ENCODE measurements around the gene ADAMTSL1. TPM values are rescaled to one million over a fixed set of nuclear protein-coding genes. Genes with fewer than 3 reads are reported as not detected.

Gene ADAMTSL1
- total and polyA plus RNA-seq, 2 of the 13 experiments (the other 11 are each of a cell fraction or from before 2014, with no cell fraction given), result not detected

GRCh38 chr9:18504707-18505106, 30.8 kb downstream of the ADAMTSL1 start (continued):
- TF ChIP-seq TFDP1 (CRISPR knock-in tag; IDR thresholded peaks at IDR 0.05; ENCODE audit: borderline replicate concordance), result no peak
- TF ChIP-seq ARID2 (CRISPR knock-in tag; IDR thresholded peaks at IDR 0.05; ENCODE audit: borderline replicate concordance), result no peak

GRCh38 chr9:18507151-18507550, 33.2 kb downstream of the ADAMTSL1 start:
- intact Hi-C loops (cut with micrococcal nuclease; ENCODE audit: unreplicated experiment), result no loop called here
- ChIA-PET POLR2A (no interaction called here), CTCF (ENCODE audit: low intra/inter-chr PET ratio, low total read pairs) (no interaction called here)
- Histone ChIP-seq H3K27ac (ENCODE audit: extremely low read length, insufficient read depth, low read length) (no peak overlapping the region), H3K27me3 (ENCODE audit: control insufficient read depth in 1 of 2, insufficient read depth in 2 of 2, low read length in 2 of 2) (no peaks in the 10 kb centered on the region), H2AFZ (ENCODE audit: low read length) (no peak overlapping the region), H3K4me1 (ENCODE audit: insufficient read depth, low read length) (no peaks in the 10 kb centered on the region), H3K36me3 (replicated peaks in 1 of 2; ENCODE audit: control insufficient read depth in 1 of 2, insufficient read depth in 2 of 2, low read length in 2 of 2) (no peaks in the 10 kb centered on the region), H4K20me1 (ENCODE audit: insufficient read depth, low read length) (no peaks in the 10 kb centered on the region), H3K4me2 (ENCODE audit: low read depth, low read length) (no peak overlapping the region), H3K79me2 (ENCODE audit: insufficient read depth, low read length) (no peaks in the 10 kb centered on the region), H3K9me3 (ENCODE audit: low read length) (no peaks in the 10 kb centered on the region), H3K4me3 (replicated peaks in 1 of 3; ENCODE audit: insufficient read depth in 1 of 3, low read depth in 2 of 3, low read length in 3 of 3) (no peak overlapping the region), H3K9ac (ENCODE audit: insufficient read depth, low read depth, low read length) (no peak overlapping the region)
- in situ Hi-C loops (cut with HindIII; ENCODE audit: extremely low pct_ligation_motif_present, low pct_unique_long_range_greater_than_20kb), result no loop called here
- WGBS (ENCODE audit: low lambda C conversion rate), result 0% methylated on average over 1 of the region's 1 CpG
- FAIRE-seq (no peak), DNase-seq (ENCODE audit: low spot score) (no peak), ATAC-seq (no peak)
- no TSS peak for BruUV-seq (replicated peaks)
- no peak for TF ChIP-seq HCFC1 (IDR thresholded peaks at IDR 0.05; ENCODE audit: low read depth, low read length)
- TF ChIP-seq ARNTL (CRISPR knock-in tag; IDR thresholded peaks at IDR 0.05), result no peak
- TF ChIP-seq NR1H2 (CRISPR knock-in tag; IDR thresholded peaks at IDR 0.05; ENCODE audit: borderline replicate concordance, low read depth), result no peak
- TF ChIP-seq STAT5B (CRISPR knock-in tag; IDR thresholded peaks at IDR 0.05), result no peak
- no peak for TF ChIP-seq ZBTB8A (CRISPR knock-in tag; IDR thresholded peaks at IDR 0.05; ENCODE audit: borderline replicate concordance, low read depth)
- no peak for TF ChIP-seq ZNF318 (CRISPR knock-in tag; IDR thresholded peaks at IDR 0.05)
- TF ChIP-seq PAX8 (CRISPR knock-in tag; IDR thresholded peaks at IDR 0.05; ENCODE audit: borderline replicate concordance), result no peak
- TF ChIP-seq ZNF367 (CRISPR knock-in tag; IDR thresholded peaks at IDR 0.05; ENCODE audit: borderline replicate concordance), result no peak
- TF ChIP-seq ZNF33B (CRISPR knock-in tag; IDR thresholded peaks at IDR 0.05), result no peak
- TF ChIP-seq NCOR1 (IDR thresholded peaks at IDR 0.05; ENCODE audit: borderline replicate concordance, low read length), result no peak
- no peak for TF ChIP-seq ZFX (CRISPR knock-in tag; IDR thresholded peaks at IDR 0.05; ENCODE audit: low read depth)
- no peak for TF ChIP-seq ZNF350 (CRISPR knock-in tag; IDR thresholded peaks at IDR 0.05; ENCODE audit: borderline replicate concordance, low read depth)
- no peak for TF ChIP-seq PCBP2 (optimal IDR thresholded peaks at IDR 0.05; ENCODE audit: low read depth, low read length, poor library complexity, severe bottlenecking)
- no peak for TF ChIP-seq ZNF232 (CRISPR knock-in tag; IDR thresholded peaks at IDR 0.05; ENCODE audit: borderline replicate concordance)

Data from HepG2 (cell line).